HK-2 (cell line): ENCODE data around the gene FEN1.

Experiments used
- DNase-seq: peaks from one replicate; pipeline ENCODE4 v3.0.0-alpha.2; 2018; ENCODE audit not compliant: unreplicated experiment

Gene FEN1

GRCh38 chr11:61817471-61818202 is 24.9 kb downstream of the FEN1 start:
- no peak for DNase-seq

GRCh38 chr11:61820174-61820573 is 27.5 kb downstream of the FEN1 start:
- no peak for DNase-seq

GRCh38 chr11:61826930-61827570 is 34.3 kb downstream of the FEN1 start:
- DNase-seq = no peak

- no peak for DNase-seq
Observed at GRCh38 chr11:61827571-61828378, 35.1 kb downstream of the FEN1 start, which contains the start of gene FADS2. TSS of gene FADS2 (plus strand) at chr11:61828300. CDS start at chr11:61828391, 91 bp downstream.

GRCh38 chr11:61828379-61828628 is 35.6 kb downstream of the FEN1 start:
- DNase-seq = no peak

- no peak for DNase-seq
Observed at GRCh38 chr11:61828629-61829407, 36.1 kb downstream of the FEN1 start.

GRCh38 chr11:61829806-61830205 is 37.1 kb downstream of the FEN1 start:
- DNase-seq = no peak

- DNase-seq = no peak
Observed at GRCh38 chr11:61830237-61831105, 37.8 kb downstream of the FEN1 start.

- DNase-seq = no peak
Observed at GRCh38 chr11:61832207-61832606, 39.5 kb downstream of the FEN1 start.

GRCh38 chr11:61832754-61833153 is 40.0 kb downstream of the FEN1 start:
- no peak for DNase-seq

GRCh38 chr11:61833471-61833870 is 40.8 kb downstream of the FEN1 start:
- DNase-seq = no peak

- no peak for DNase-seq
Observed at GRCh38 chr11:61833926-61834277, 41.2 kb downstream of the FEN1 start.

GRCh38 chr11:61834278-61835048 is 41.8 kb downstream of the FEN1 start:
- no peak for DNase-seq

- no peak for DNase-seq
Observed at GRCh38 chr11:61836193-61836592, 43.5 kb downstream of the FEN1 start.

GRCh38 chr11:61837411-61838005 is 44.8 kb downstream of the FEN1 start:
- no peak for DNase-seq

GRCh38 chr11:61838501-61838900 is 45.8 kb downstream of the FEN1 start:
- no peak for DNase-seq

GRCh38 chr11:61838921-61839320 is 46.2 kb downstream of the FEN1 start:
- DNase-seq = no peak

GRCh38 chr11:61839742-61840141 is 47.0 kb downstream of the FEN1 start:
- no peak for DNase-seq

GRCh38 chr11:61840371-61840770 is 47.7 kb downstream of the FEN1 start:
- no peak for DNase-seq
